Prostate gland (tissue), 2 donors: ENCODE results near the gene GIT1.

Experiments used
- POLR2AphosphoS5 ChIP-seq: sonication (generic); formaldehyde crosslinking; IDR thresholded peaks from one replicate; pipeline ENCODE4 v1.6.1; 2017; ENCODE audit warnings: antibody characterized with exemption
- TF ChIP-seq, protein P1 (sequence below), 4 experiments: fragments of 200-600 bp in 2 of 4; fragments of 450-650 bp in 2 of 4; sonication (generic) in 2 of 4; IDR thresholded peaks; 1 replicate in 3 of 4; 2 replicates in 1 of 4; pipeline ENCODE4 v1.5.1; 2016 to 2019; ENCODE audit warnings: antibody characterized with exemption in 4 of 4, mild to moderate bottlenecking in 2 of 4, moderate library complexity in 2 of 4

DNA sequence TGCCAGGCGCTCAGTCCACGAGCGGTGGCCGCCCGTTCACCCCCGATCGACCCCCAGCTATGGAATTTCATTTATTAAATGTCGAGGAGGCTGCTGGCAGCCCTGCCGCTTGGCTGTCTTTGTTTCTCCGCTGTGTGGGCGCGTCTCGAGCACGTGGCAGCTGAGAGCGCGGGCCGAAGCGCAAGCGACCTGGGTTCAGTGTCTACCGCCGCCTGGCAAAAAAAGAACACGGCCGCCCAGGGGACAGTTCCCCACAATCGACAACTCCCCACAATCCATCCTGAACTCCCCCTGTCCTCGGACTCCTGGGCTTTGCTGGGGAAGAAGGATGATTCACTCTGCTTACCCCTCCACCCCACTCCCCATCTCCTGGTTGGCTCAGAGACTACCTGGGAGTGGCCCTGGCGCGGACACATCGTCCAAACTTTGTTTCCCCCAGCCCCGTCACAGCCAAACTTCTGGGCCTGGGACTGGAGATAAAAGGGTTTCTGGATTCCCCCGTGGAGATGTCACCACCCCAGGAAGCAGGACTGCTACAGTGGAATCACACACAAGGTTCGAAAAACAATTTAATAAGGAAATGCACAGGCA, 1.8 kb upstream of the GIT1 start:
- TF ChIP-seq, protein P1, sequence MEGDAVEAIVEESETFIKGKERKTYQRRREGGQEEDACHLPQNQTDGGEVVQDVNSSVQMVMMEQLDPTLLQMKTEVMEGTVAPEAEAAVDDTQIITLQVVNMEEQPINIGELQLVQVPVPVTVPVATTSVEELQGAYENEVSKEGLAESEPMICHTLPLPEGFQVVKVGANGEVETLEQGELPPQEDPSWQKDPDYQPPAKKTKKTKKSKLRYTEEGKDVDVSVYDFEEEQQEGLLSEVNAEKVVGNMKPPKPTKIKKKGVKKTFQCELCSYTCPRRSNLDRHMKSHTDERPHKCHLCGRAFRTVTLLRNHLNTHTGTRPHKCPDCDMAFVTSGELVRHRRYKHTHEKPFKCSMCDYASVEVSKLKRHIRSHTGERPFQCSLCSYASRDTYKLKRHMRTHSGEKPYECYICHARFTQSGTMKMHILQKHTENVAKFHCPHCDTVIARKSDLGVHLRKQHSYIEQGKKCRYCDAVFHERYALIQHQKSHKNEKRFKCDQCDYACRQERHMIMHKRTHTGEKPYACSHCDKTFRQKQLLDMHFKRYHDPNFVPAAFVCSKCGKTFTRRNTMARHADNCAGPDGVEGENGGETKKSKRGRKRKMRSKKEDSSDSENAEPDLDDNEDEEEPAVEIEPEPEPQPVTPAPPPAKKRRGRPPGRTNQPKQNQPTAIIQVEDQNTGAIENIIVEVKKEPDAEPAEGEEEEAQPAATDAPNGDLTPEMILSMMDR (IDR thresholded peaks at IDR 0.05), result no peak
- TF ChIP-seq POLR2AphosphoS5, result no peak
